ENCODE data around the gene MTRR.

MTRR gene

GRCh38 chr5:7894860-7895259 is 25.9 kb downstream of the MTRR start:
- Histone ChIP-seq H3K9me3 (ENCODE audit: low read length) (no peaks in the 10 kb centered on the region), H3K9ac (ENCODE audit: low read length) (no peak overlapping the region), H3K9me2 (ENCODE audit: low read depth, low read length) (no peaks in the 10 kb centered on the region), H3K27me3 (ENCODE audit: insufficient read depth, low read length) (no peaks in the 10 kb centered on the region), H3K4me2 (ENCODE audit: low read length) (no peak overlapping the region), H3F3A (ENCODE audit: insufficient read depth, low read length) (no peaks in the 10 kb centered on the region), H3K4me3 (ENCODE audit: low read depth, low read length, poor library complexity, severe bottlenecking) (no peak overlapping the region), H3K4me1 (ENCODE audit: insufficient read depth, low read length, severe bottlenecking) (no peaks in the 10 kb centered on the region), H2AFZ (ENCODE audit: low read length) (no peak overlapping the region), H3K79me2 (ENCODE audit: insufficient read depth, low read length) (no peaks in the 10 kb centered on the region), H3K36me3 (ENCODE audit: insufficient read depth, low read length) (peaks cover 96% of the 10 kb centered on the region), H4K20me1 (ENCODE audit: insufficient read depth, low read length) (no peaks in the 10 kb centered on the region), H3K27ac (ENCODE audit: low read depth, low read length, poor library complexity, severe bottlenecking) (no peak overlapping the region)
- no peak for TF ChIP-seq EZH2 (IDR thresholded peaks at IDR 0.05; ENCODE audit: borderline replicate concordance, low read length)
- TF ChIP-seq, protein P1, sequence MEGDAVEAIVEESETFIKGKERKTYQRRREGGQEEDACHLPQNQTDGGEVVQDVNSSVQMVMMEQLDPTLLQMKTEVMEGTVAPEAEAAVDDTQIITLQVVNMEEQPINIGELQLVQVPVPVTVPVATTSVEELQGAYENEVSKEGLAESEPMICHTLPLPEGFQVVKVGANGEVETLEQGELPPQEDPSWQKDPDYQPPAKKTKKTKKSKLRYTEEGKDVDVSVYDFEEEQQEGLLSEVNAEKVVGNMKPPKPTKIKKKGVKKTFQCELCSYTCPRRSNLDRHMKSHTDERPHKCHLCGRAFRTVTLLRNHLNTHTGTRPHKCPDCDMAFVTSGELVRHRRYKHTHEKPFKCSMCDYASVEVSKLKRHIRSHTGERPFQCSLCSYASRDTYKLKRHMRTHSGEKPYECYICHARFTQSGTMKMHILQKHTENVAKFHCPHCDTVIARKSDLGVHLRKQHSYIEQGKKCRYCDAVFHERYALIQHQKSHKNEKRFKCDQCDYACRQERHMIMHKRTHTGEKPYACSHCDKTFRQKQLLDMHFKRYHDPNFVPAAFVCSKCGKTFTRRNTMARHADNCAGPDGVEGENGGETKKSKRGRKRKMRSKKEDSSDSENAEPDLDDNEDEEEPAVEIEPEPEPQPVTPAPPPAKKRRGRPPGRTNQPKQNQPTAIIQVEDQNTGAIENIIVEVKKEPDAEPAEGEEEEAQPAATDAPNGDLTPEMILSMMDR (IDR thresholded peaks at IDR 0.05; ENCODE audit: low read length), result no peak

DNA sequence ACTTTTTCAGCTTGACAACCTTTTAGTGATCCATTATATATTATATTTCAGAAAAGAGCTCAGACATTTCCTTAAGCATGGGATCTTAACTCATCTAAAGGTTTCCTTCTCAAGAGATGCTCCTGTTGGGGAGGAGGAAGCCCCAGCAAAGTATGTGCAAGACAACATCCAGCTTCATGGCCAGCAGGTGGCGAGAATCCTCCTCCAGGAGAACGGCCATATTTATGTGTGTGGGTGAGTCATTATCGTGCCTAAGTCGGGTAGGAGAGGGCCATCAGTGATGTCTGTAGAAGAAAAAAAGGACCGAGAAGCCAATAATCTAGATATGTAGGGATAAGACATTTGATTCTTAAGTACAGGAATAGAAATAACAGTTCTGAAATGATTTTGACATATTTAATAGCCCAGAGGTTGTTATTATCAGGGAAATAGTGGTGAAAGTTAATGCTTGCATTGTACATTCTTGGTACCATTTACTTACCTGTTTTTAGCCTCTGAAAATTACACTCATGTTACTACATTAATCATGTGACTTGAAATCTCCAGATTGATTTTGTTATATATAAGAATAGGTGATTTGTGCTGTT is 28.2 kb downstream of the MTRR start:
- Histone ChIP-seq H3K27me3 (ENCODE audit: insufficient read depth, low read length) (no peaks in the 10 kb centered on the region), H3F3A (ENCODE audit: insufficient read depth, low read length) (no peaks in the 10 kb centered on the region), H3K4me1 (ENCODE audit: insufficient read depth, low read length, severe bottlenecking) (no peaks in the 10 kb centered on the region), H3K9me3 (ENCODE audit: low read length) (no peaks in the 10 kb centered on the region), H4K20me1 (ENCODE audit: insufficient read depth, low read length) (no peaks in the 10 kb centered on the region), H3K36me3 (ENCODE audit: insufficient read depth, low read length) (peaks cover 99% of the 10 kb centered on the region), H3K4me3 (ENCODE audit: low read depth, low read length, poor library complexity, severe bottlenecking) (no peak overlapping the region), H2AFZ (ENCODE audit: low read length) (no peak overlapping the region), H3K27ac (ENCODE audit: low read depth, low read length, poor library complexity, severe bottlenecking) (no peak overlapping the region), H3K4me2 (ENCODE audit: low read length) (no peak overlapping the region), H3K9ac (ENCODE audit: low read length) (no peak overlapping the region), H3K9me2 (ENCODE audit: low read depth, low read length) (no peaks in the 10 kb centered on the region), H3K79me2 (ENCODE audit: insufficient read depth, low read length) (no peaks in the 10 kb centered on the region)
- no peak for TF ChIP-seq EZH2 (IDR thresholded peaks at IDR 0.05; ENCODE audit: borderline replicate concordance, low read length)
- TF ChIP-seq, protein P1 (IDR thresholded peaks at IDR 0.05; ENCODE audit: low read length), result no peak

GRCh38 chr5:7902201-7902600 is 33.3 kb downstream of the MTRR start:
- TF ChIP-seq EZH2 (IDR thresholded peaks at IDR 0.05; ENCODE audit: borderline replicate concordance, low read length), result no peak
- TF ChIP-seq, protein P1 (IDR thresholded peaks at IDR 0.05; ENCODE audit: low read length), result no peak
- H3K27me3 ChIP-seq (ENCODE audit: insufficient read depth, low read length), result no peaks in the 10 kb centered on the region
- no peak overlapping the region for H3K4me3 ChIP-seq (ENCODE audit: low read depth, low read length, poor library complexity, severe bottlenecking)
- H3K9ac ChIP-seq (ENCODE audit: low read length), result no peak overlapping the region
- H2AFZ ChIP-seq (ENCODE audit: low read length), result no peak overlapping the region
- H3K36me3 ChIP-seq (ENCODE audit: insufficient read depth, low read length), result peaks cover 87% of the 10 kb centered on the region
- no peaks in the 10 kb centered on the region for H3K4me1 ChIP-seq (ENCODE audit: insufficient read depth, low read length, severe bottlenecking)
- no peak overlapping the region for H3K4me2 ChIP-seq (ENCODE audit: low read length)
- H3K9me2 ChIP-seq (ENCODE audit: low read depth, low read length), result no peaks in the 10 kb centered on the region
- H3F3A ChIP-seq (ENCODE audit: insufficient read depth, low read length), result no peaks in the 10 kb centered on the region
- no peaks in the 10 kb centered on the region for H4K20me1 ChIP-seq (ENCODE audit: insufficient read depth, low read length)
- no peaks in the 10 kb centered on the region for H3K79me2 ChIP-seq (ENCODE audit: insufficient read depth, low read length)
- H3K27ac ChIP-seq (ENCODE audit: low read depth, low read length, poor library complexity, severe bottlenecking), result no peak overlapping the region
- no peaks in the 10 kb centered on the region for H3K9me3 ChIP-seq (ENCODE audit: low read length)
